HEK293 (cell line): ENCODE data around the gene FAM120B.
A peak's percentile ranks its signal among the peaks of the same experiment; 100 is the strongest.

Source experiments
- CTCF ChIA-PET: fragments of 350-600 bp; formaldehyde crosslinking; extraction: SDS; loops from one replicate; lab custom pipeline; 2021; ENCODE audit warnings: antibody characterized with exemption; lab: Yijun Ruan, JAX
- POLR2A ChIA-PET: fragments of 300-600 bp; formaldehyde crosslinking; extraction: SDS; loops from one replicate; lab custom pipeline; 2020; ENCODE audit warnings: antibody characterized with exemption, inconsistent platforms; lab: Yijun Ruan, JAX
- H3K27ac ChIP-seq: fragments of 200-500 bp; sonication (Bioruptor generic); 2 replicates; pipeline ENCODE4 v1.5.1; 2014; ENCODE audit warnings: low read depth, low read length, control low read depth, inconsistent platforms; ENCODE audit errors: extremely low read depth
- H3K36me3 ChIP-seq, 2 experiments: fragments of 200-500 bp in 1 of 2; sonication (Bioruptor generic) in 1 of 2; 1 replicate in 1 of 2; 2 replicates in 1 of 2; pipeline ENCODE4 v1.5.1; 2014 to 2017; ENCODE audit warnings: inconsistent platforms in 2 of 2, low read length in 2 of 2; ENCODE audit not compliant: control insufficient read depth in 2 of 2, insufficient read depth in 1 of 2
- H3K4me1 ChIP-seq: fragments of 200-500 bp; sonication (Bioruptor generic); 2 replicates; pipeline ENCODE4 v1.5.1; 2014; ENCODE audit warnings: mild to moderate bottlenecking, low read length, inconsistent platforms; ENCODE audit not compliant: control insufficient read depth, insufficient read depth
- H3K4me3 ChIP-seq: 2 replicates; pipeline ENCODE4 v1.5.1; 2011; ENCODE audit warnings: low read depth, mild to moderate bottlenecking, control low read depth, low read length, moderate library complexity
- H3K9me3 ChIP-seq: fragments of 200-500 bp; sonication (Bioruptor generic); 2 replicates; pipeline ENCODE4 v1.5.1; 2014; ENCODE audit warnings: low read depth, low read length, inconsistent platforms; ENCODE audit not compliant: control insufficient read depth, insufficient read depth
- PRDM1 ChIP-seq: fragments of 450-650 bp; formaldehyde crosslinking; IDR thresholded peaks from 2 replicates; pipeline ENCODE4; 2016; ENCODE audit warnings: missing biosample characterization, missing genetic modification characterization
- PRDM10 ChIP-seq: fragments of 450-650 bp; formaldehyde crosslinking; IDR thresholded peaks from 2 replicates; pipeline ENCODE4 v1.5.1; 2016; ENCODE audit warnings: missing biosample characterization, missing genetic modification characterization
- PRDM6 ChIP-seq: fragments of 450-650 bp; formaldehyde crosslinking; IDR thresholded peaks from 2 replicates; pipeline ENCODE4 v1.5.1; 2017; ENCODE audit warnings: missing biosample characterization, missing genetic modification characterization
- SCRT2 ChIP-seq: fragments of 450-650 bp; formaldehyde crosslinking; IDR thresholded peaks from 2 replicates; pipeline ENCODE4 v1.5.1; 2016; ENCODE audit warnings: missing biosample characterization, missing genetic modification characterization
- ZFHX2 ChIP-seq: fragments of 450-650 bp; formaldehyde crosslinking; conservative IDR thresholded peaks from 2 replicates; pipeline ENCODE4 v1.5.1; 2016; ENCODE audit warnings: missing biosample characterization, missing genetic modification characterization
- ZNF184 ChIP-seq: fragments of 450-650 bp; IDR thresholded peaks from 2 replicates; pipeline ENCODE4 v1.5.1; 2018; ENCODE audit warnings: missing biosample characterization, mild to moderate bottlenecking, missing genetic modification characterization
- ZNF211 ChIP-seq: fragments of 450-650 bp; formaldehyde crosslinking; IDR thresholded peaks from 2 replicates; pipeline ENCODE4 v1.5.1; 2016; ENCODE audit warnings: low read depth, missing biosample characterization, missing genetic modification characterization
- ZNF473 ChIP-seq: fragments of 450-650 bp; formaldehyde crosslinking; IDR thresholded peaks from 2 replicates; pipeline ENCODE4 v1.5.1; 2017; ENCODE audit warnings: missing biosample characterization, missing genetic modification characterization
- ZNF785 ChIP-seq: fragments of 450-650 bp; formaldehyde crosslinking; IDR thresholded peaks from 2 replicates; pipeline ENCODE4 v1.5.1; 2016; ENCODE audit warnings: missing biosample characterization, missing genetic modification characterization

The FAM120B gene

GRCh38 chr6:170296746-170297575, 9.6 kb upstream of the FAM120B start:
- ChIA-PET POLR2A (no interaction called here), CTCF (no interaction called here)
- no peak for TF ChIP-seq ZNF184
- TF ChIP-seq SCRT2 (tag by site-specific recombination): peak; percentile 53
- TF ChIP-seq ZFHX2 (tag by site-specific recombination): peak; percentile 15; the same call in 1 of the 2 replicates
- Histone ChIP-seq H3K9me3 (no peaks in the 10 kb centered on the region), H3K36me3 (no peaks in the 10 kb centered on the region), H3K27ac (no peak overlapping the region), H3K4me1 (peaks cover 8% of the 10 kb centered on the region), H3K4me3 (no peak overlapping the region)

- Histone ChIP-seq H3K27ac (no peak overlapping the region), H3K9me3 (no peaks in the 10 kb centered on the region)
- POLR2A ChIA-PET: no interaction called here
- TF ChIP-seq PRDM6 (tag by site-specific recombination): no peak
- TF ChIP-seq, all 188 proteins: peak for 0
- CTCF ChIA-PET: no interaction called here
- Histone ChIP-seq H3K4me3 (no peak overlapping the region), H3K4me1 (peaks cover 8% of the 10 kb centered on the region), H3K36me3 (no peaks in the 10 kb centered on the region)
Observed at GRCh38 chr6:170297576-170298330, 8.8 kb upstream of the FAM120B start.

- no peak overlapping the region for H3K4me3 ChIP-seq
- TF ChIP-seq ZNF785 (tag by site-specific recombination): no peak
- 0 out of 2 replicates have a peak, but pooled peaks have one; percentile 4 for TF ChIP-seq PRDM1 (tag by site-specific recombination)
- TF ChIP-seq ZNF211 (tag by site-specific recombination): no peak
- TF ChIP-seq ZNF473 (tag by site-specific recombination): no peak
- TF ChIP-seq PRDM6 (tag by site-specific recombination): no peak
- TF ChIP-seq PRDM10 (tag by site-specific recombination): peak; percentile 67
- no peak overlapping the region for H3K27ac ChIP-seq
- no peaks in the 10 kb centered on the region for H3K9me3 ChIP-seq
- no peaks in the 10 kb centered on the region for H3K36me3 ChIP-seq
- peaks cover 8% of the 10 kb centered on the region for H3K4me1 ChIP-seq
- ChIA-PET POLR2A (no interaction called here), CTCF (no interaction called here)
Observed at GRCh38 chr6:170298688-170299087, 7.9 kb upstream of the FAM120B start.
